ENCODE measurements around the gene CDK5R1.
A peak's percentile ranks its signal among the peaks of the same experiment; 100 is the strongest.
"Not testable (repeated sequence)": the region's sequence is repeated elsewhere in the genome, so short reads cannot be mapped to it uniquely, and the experiment has no call there.

The CDK5R1 gene

DNA sequence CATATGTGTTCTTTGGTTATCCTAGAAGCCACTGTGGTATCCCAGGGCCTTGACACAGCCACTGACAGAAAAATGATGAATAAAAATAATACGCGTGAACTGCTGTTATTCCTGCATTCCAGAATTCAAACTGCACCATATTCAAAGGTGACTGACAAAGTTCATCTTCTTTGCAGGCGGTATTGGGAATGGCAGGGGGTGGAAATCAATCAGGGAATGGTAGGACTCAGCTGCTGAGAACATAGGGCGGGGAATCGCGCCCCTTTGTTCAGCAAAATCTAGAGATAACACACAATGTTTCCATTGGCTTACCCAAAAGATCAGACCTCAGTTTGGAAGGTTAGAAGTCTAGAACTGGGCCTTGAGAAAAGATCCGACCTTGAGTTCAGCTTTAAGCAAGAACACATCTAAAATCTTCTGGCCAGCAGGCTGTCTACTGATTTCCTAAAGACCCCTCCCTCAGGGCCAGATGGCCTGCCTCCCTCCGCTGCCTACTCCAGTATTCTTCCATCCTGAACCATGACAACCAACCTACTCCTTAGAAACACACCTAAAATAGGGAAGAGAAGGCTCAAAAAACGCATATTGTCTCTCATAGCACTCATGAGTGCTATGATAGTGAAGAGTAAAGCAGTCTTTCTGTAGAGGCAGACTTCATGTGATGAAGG is 34.1 kb downstream of the CDK5R1 start:
- Mint-ChIP-seq H3K4me3 (peak overlapping the region; percentile 85), H3K27ac (no peak overlapping the region), H3K36me3 (ENCODE audit: low read depth) (no peaks in the 10 kb centered on the region), H3K27me3 (ENCODE audit: low read depth, poor library complexity) (no peaks in the 10 kb centered on the region), H3K9me3 (no peaks in the 10 kb centered on the region), H3K4me1 (peaks cover 71% of the 10 kb centered on the region)
- TF ChIP-seq, protein P1, sequence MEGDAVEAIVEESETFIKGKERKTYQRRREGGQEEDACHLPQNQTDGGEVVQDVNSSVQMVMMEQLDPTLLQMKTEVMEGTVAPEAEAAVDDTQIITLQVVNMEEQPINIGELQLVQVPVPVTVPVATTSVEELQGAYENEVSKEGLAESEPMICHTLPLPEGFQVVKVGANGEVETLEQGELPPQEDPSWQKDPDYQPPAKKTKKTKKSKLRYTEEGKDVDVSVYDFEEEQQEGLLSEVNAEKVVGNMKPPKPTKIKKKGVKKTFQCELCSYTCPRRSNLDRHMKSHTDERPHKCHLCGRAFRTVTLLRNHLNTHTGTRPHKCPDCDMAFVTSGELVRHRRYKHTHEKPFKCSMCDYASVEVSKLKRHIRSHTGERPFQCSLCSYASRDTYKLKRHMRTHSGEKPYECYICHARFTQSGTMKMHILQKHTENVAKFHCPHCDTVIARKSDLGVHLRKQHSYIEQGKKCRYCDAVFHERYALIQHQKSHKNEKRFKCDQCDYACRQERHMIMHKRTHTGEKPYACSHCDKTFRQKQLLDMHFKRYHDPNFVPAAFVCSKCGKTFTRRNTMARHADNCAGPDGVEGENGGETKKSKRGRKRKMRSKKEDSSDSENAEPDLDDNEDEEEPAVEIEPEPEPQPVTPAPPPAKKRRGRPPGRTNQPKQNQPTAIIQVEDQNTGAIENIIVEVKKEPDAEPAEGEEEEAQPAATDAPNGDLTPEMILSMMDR (IDR thresholded peaks at IDR 0.05): no peak
- DNase-seq: no peak

DNA sequence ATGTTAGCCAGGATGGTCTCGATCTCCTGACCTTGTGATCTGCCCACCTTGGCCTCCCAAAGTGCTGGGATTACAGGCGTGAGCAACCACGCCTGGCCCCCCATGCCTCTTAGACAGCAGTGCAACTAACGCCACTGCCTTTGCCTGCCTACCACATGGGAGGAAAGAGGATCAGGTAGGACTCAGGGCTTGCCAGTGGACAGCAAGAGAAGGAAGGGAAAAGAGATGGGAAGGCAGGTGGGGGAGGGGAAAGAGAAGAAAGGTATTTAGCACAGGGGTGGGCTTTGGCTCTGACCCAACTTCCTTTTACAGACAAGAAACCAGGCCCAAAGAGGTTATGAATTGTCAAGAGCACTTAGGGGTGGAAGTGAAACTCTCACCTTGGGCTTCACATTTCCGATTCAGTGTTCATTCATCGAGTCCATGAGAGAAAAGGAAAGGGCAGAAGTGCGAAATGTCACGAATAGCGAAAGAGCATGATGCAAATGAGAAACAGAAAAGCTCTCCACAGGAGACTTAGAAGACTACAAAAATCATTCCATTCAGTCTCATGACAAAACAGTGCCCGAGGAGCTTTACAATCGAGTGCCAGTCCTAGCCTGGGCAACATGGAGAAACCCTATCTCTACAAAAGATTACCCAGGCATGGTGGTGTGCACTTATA is 36.4 kb downstream of the CDK5R1 start:
- TF ChIP-seq, protein P1 (IDR thresholded peaks at IDR 0.05): no peak
- H3K9me3 Mint-ChIP-seq: no peaks in the 10 kb centered on the region
- DNase-seq: no peak
- H3K4me3 Mint-ChIP-seq: no peak overlapping the region
- no peaks in the 10 kb centered on the region for H3K36me3 Mint-ChIP-seq (ENCODE audit: low read depth)
- no peak overlapping the region for H3K27ac Mint-ChIP-seq
- H3K4me1 Mint-ChIP-seq: peaks cover 48% of the 10 kb centered on the region
- no peaks in the 10 kb centered on the region for H3K27me3 Mint-ChIP-seq (ENCODE audit: low read depth, poor library complexity)

DNA sequence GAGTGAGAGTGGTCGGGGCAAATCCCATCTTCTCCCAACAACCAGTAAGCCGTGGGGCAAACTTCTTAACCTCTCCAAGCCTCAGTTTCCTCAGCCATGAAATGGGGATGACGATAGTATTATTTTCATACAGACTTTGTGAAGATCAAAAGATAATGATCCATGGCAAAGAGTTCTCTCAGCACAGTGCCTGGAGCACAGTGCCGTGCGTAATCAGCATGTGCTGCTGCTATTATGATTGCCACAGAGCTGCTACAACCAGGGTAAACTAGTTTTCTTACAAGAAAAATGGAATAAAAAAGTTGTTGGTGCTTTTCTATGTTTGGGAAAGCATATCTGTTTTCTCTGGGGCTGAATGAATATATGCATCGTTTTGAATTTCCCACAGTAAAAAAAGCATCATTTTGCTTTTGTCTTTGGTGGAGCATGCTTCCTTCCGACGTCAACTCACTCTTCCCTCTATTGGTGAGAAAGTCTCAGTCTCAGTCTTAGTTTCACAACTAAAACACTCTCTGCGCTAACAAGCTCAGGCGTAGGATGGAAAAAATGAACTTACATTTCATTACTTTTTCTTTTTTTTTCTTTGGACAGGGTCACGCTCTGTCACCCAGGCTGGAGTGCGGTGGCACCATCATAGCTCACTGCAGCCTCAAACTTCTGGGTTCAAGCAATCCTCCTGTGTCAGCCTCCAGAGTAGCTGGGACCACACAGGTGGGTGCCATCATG is 37.2 kb downstream of the CDK5R1 start:
- Mint-ChIP-seq H3K9me3 (no peaks in the 10 kb centered on the region), H3K27ac (no peak overlapping the region), H3K27me3 (ENCODE audit: low read depth, poor library complexity) (no peaks in the 10 kb centered on the region), H3K4me3 (no peak overlapping the region), H3K4me1 (peaks cover 40% of the 10 kb centered on the region), H3K36me3 (ENCODE audit: low read depth) (no peaks in the 10 kb centered on the region)
- DNase-seq: no peak
- TF ChIP-seq, protein P1 (IDR thresholded peaks at IDR 0.05): no peak

DNA sequence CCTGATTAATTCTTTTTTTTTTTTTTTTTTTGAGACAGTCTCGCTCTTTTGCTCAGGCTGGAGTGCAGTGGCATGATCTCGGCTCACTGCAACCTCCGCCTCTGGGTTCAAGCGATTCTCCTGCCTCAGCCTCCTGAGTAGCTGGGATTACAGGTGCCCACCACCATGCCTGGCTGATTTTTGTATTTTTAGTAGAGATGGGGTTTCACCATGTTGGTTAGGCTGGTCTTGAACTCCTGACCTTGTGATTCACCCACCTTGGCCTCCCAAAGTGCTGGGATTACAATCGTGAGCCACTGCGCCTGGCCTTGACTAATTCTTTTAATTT is 37.7 kb downstream of the CDK5R1 start:
- H3K27me3 Mint-ChIP-seq (ENCODE audit: low read depth, poor library complexity); H3K27ac Mint-ChIP-seq; H3K9me3 Mint-ChIP-seq; DNase-seq; H3K4me3 Mint-ChIP-seq; H3K36me3 Mint-ChIP-seq (ENCODE audit: low read depth): not testable (repeated sequence)
- H3K4me1 Mint-ChIP-seq: peaks cover 36% of the 10 kb centered on the region

DNA sequence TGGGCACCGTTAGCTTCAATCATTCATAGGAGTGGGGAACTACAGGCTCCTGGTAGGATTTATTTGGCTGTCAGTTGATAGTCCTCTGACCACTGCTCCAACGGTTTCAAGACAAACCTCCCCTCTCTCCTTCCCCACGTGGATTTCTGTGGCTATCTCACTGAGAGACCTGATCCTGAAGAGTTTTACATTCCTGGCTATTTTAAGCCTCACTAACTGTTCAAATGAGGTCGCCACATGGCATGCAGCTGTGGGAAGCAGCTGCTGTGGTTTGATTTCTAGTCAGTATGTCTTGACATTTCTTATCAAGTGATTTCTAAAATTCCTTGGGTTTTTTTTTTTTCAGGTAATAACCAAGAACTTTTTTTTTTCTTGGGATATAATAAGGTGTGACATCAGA is 38.3 kb downstream of the CDK5R1 start:
- Mint-ChIP-seq H3K27ac (no peak overlapping the region), H3K36me3 (ENCODE audit: low read depth) (no peaks in the 10 kb centered on the region), H3K9me3 (no peaks in the 10 kb centered on the region), H3K4me1 (peaks cover 30% of the 10 kb centered on the region), H3K4me3 (no peak overlapping the region), H3K27me3 (ENCODE audit: low read depth, poor library complexity) (no peaks in the 10 kb centered on the region)
- DNase-seq: no peak
- TF ChIP-seq, protein P1 (IDR thresholded peaks at IDR 0.05): no peak

DNA sequence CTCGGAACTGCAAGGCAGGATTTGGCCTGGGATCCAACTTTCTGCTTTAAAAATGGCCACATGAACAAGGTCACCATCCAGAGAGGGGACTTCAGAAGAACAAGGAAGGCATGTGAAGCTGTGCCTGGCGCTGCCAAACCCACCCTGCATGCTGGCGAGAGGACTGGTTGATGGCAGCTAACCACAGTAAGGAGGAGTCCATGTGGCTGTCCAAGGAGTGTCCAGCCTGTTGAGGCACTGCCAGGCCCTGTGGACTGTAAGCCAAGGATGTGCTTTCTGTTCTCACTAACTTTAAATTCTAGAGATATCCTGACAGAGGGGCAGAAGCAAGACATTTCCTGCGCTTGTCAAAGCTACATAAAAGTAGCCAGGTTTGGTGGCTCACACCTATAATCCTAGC is 40.4 kb downstream of the CDK5R1 start:
- TF ChIP-seq, protein P1 (IDR thresholded peaks at IDR 0.05): no peak
- H3K9me3 Mint-ChIP-seq: no peaks in the 10 kb centered on the region
- no peaks in the 10 kb centered on the region for H3K36me3 Mint-ChIP-seq (ENCODE audit: low read depth)
- H3K27me3 Mint-ChIP-seq (ENCODE audit: low read depth, poor library complexity): peaks cover 2% of the 10 kb centered on the region
- no peak for DNase-seq
- no peak overlapping the region for H3K4me3 Mint-ChIP-seq
- H3K4me1 Mint-ChIP-seq: peaks cover 17% of the 10 kb centered on the region
- H3K27ac Mint-ChIP-seq: no peak overlapping the region
